Mesothelial cell of epicardium (in vitro differentiated cells): ENCODE measurements around the gene TOR1B. TPM values are rescaled to one million over a fixed set of nuclear protein-coding genes. Genes with fewer than 3 reads are reported as not detected.

ENCODE experiments used
- DNase-seq, 2 experiments: peaks; one replicate each; pipeline ENCODE4 v3.0.0; 2021; ENCODE audit warnings: low spot score in 2 of 2; ENCODE audit not compliant: unreplicated experiment in 2 of 2
- H3K27ac Mint-ChIP-seq: 2 replicates; pipeline ENCODE4 v1.8.0; 2021; ENCODE audit warnings: mixed read lengths
- H3K27me3 Mint-ChIP-seq: 2 replicates; pipeline ENCODE4 v1.8.0; 2021; ENCODE audit warnings: low read depth, mixed read lengths
- H3K36me3 Mint-ChIP-seq: 2 replicates; pipeline ENCODE4 v1.8.0; 2021; ENCODE audit warnings: mixed read lengths
- H3K4me1 Mint-ChIP-seq: 2 replicates; pipeline ENCODE4 v1.8.0; 2021; ENCODE audit warnings: mixed read lengths
- H3K4me3 Mint-ChIP-seq: 2 replicates; pipeline ENCODE4 v1.8.0; 2021; ENCODE audit warnings: mild to moderate bottlenecking, moderate library complexity, mixed read lengths
- H3K9me3 Mint-ChIP-seq: 2 replicates; pipeline ENCODE4 v1.8.0; 2021; ENCODE audit warnings: mixed read lengths
- total RNA-seq: library from RNA; stranded (reverse); gene quantifications from 3 replicates; pipeline ENCODE4 v1.2.1, GENCODE V29; 2021
- TF ChIP-seq, protein P1 (sequence below): fragments of 200-600 bp; sonication (generic); IDR thresholded peaks from one replicate; pipeline ENCODE4 v1.5.0; 2021; ENCODE audit warnings: antibody characterized with exemption; ENCODE audit not compliant: unreplicated experiment

TOR1B gene
- total RNA-seq, 1 donor from 2014 or later = 18.0 TPM

DNA sequence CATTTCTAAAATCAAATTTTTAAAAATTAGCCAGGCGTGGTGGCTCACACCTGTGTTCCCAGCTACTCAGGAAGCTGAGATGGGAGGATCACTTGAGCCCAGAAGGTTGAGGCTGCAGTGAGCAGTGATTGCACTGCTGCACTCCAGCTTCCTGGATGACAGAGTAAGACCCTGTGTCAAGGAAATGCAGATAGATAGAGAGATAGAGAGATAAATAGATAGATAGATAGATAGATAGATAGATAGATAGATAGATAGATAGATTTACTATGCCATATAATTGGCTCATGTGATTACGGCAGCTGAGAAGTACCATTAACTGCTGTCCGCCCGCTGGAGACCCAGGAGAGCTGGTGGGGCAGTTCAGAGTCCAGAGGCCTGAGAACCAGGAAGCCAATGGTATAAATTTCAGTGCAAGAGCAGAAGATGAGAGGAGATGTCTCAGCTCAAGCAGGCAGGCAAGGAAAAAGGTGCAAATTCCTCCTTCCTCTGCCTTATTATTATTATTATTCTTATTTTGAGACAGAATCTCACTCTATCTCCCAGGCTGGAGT, 37.1 kb upstream of the TOR1B start:
- Mint-ChIP-seq H3K27me3 (no peaks in the 10 kb centered on the region), H3K4me1 (peaks cover 24% of the 10 kb centered on the region), H3K4me3 (no peak overlapping the region), H3K27ac (no peak overlapping the region), H3K36me3 (no peaks in the 10 kb centered on the region), H3K9me3 (no peaks in the 10 kb centered on the region)
- TF ChIP-seq, protein P1, sequence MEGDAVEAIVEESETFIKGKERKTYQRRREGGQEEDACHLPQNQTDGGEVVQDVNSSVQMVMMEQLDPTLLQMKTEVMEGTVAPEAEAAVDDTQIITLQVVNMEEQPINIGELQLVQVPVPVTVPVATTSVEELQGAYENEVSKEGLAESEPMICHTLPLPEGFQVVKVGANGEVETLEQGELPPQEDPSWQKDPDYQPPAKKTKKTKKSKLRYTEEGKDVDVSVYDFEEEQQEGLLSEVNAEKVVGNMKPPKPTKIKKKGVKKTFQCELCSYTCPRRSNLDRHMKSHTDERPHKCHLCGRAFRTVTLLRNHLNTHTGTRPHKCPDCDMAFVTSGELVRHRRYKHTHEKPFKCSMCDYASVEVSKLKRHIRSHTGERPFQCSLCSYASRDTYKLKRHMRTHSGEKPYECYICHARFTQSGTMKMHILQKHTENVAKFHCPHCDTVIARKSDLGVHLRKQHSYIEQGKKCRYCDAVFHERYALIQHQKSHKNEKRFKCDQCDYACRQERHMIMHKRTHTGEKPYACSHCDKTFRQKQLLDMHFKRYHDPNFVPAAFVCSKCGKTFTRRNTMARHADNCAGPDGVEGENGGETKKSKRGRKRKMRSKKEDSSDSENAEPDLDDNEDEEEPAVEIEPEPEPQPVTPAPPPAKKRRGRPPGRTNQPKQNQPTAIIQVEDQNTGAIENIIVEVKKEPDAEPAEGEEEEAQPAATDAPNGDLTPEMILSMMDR = no peak
- no peak for DNase-seq

DNA sequence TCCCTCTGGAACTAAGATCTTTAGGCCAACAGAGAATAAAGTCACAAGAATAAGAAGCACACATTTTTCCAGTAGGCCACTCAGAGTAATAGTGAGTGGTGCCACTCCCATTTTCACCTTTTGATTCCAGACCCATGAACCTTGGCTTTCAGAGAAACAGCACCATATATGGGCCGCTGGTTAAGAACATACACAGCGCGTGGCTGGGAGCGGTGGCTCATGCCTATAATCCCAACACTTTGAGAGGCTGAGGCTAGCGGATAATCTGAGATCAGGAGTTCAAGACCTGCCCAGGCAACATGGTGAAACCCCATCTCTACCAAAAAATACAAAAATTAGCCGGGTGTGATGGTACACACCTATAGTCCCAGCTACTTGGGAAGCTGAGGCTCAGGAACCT, 34.5 kb upstream of the TOR1B start:
- no peaks in the 10 kb centered on the region for H3K36me3 Mint-ChIP-seq
- no peak overlapping the region for H3K4me3 Mint-ChIP-seq
- no peak for DNase-seq
- TF ChIP-seq, protein P1 = no peak
- H3K4me1 Mint-ChIP-seq = peaks cover 3% of the 10 kb centered on the region
- no peak overlapping the region for H3K27ac Mint-ChIP-seq
- H3K27me3 Mint-ChIP-seq = no peaks in the 10 kb centered on the region
- H3K9me3 Mint-ChIP-seq = no peaks in the 10 kb centered on the region

DNA sequence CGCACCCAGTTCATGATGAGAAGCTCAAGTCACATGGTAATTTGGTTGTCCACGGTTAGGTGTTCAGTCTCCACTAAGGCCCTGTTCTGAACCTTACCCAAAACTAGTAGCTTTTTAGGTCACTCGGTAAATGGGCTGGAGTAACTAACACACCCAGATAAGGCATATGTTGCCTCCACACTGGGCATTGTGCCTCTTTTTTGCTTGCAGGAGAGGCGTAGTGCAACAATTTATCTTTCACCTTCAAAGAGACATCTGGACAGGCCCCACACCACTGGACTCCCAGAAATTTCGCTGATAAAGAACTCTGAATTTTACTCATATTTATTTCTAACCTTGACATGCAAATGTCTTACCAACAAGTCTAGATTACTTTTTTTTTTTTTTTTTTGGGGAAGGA, 33.3 kb upstream of the TOR1B start:
- Mint-ChIP-seq H3K4me1 (peaks cover 3% of the 10 kb centered on the region), H3K4me3 (no peak overlapping the region), H3K36me3 (no peaks in the 10 kb centered on the region), H3K27me3 (no peaks in the 10 kb centered on the region), H3K9me3 (no peaks in the 10 kb centered on the region), H3K27ac (no peak overlapping the region)
- TF ChIP-seq, protein P1 = no peak
- DNase-seq = no peak

DNA sequence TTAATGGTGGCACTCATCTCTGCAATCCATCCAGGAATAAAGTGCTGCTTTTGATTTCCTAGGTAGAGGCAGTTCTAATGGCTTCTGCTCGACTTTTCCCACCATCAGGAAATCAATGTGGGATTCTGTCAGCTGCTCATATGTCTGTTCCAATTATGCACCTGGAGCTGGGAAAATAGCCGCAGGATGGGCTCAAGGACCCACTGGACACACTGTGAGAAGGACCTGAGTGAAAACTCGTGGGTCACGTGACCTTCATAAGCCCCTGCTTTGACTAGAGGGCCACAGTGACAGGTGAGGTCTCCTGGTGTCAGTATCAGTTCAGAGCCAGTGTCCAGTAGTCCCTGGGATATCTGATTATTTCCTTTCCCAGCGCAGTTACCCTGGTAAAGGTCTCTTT, 32.2 kb upstream of the TOR1B start:
- H3K27ac Mint-ChIP-seq = no peak overlapping the region

DNA sequence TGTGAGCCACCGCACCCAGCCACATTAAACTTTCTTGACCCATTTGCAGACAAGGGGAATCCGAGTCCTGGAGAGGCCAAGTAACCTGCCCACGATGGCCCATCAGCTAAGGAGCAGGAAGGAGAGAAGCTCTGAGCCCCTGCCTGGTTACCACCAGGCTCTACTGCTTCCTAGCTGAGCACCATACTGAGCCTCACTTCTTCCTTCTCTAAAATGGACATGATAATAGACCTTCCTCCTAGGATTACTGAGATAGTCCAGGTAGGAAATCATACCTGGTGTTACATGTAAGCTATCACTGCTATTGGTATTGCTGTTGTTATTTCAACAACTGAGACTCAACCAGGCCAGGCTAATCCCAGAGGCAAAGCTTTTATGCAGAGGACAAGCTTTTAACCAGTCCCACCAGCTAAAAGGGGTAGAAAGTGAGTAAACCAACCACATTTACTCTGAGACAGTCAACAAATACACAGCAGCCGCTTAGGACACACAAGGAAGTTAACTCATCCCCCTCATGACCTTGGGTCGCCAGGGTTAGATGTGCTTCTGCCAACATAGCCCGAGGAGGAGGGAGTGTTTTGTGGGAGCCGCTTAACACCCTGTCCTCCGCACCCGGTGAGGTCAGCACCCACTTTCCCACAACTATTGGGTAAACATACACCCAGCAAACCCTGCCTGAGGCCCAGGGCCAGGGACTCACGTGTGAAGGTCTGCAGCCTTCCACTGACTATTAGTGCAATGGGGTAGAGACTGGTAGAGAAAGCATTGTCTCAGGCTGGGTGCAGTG, 29.5 kb upstream of the TOR1B start:
- Mint-ChIP-seq H3K27ac (no peak overlapping the region), H3K4me3 (no peak overlapping the region), H3K36me3 (no peaks in the 10 kb centered on the region), H3K4me1 (peaks cover 23% of the 10 kb centered on the region), H3K27me3 (no peaks in the 10 kb centered on the region), H3K9me3 (no peaks in the 10 kb centered on the region)
- no peak for DNase-seq
- TF ChIP-seq, protein P1 = no peak

More for the DNA sequence above, 32.2 kb upstream of the TOR1B start:
- H3K4me3 Mint-ChIP-seq = no peak overlapping the region
- H3K27me3 Mint-ChIP-seq = no peaks in the 10 kb centered on the region
- H3K9me3 Mint-ChIP-seq = no peaks in the 10 kb centered on the region
- H3K4me1 Mint-ChIP-seq = peaks cover 7% of the 10 kb centered on the region
- no peaks in the 10 kb centered on the region for H3K36me3 Mint-ChIP-seq
- TF ChIP-seq, protein P1 = no peak
- DNase-seq = no peak
